GM21528 (cell line): ENCODE results near the gene HCN1.

Experiments used
- ATAC-seq: cut with Tn5 transposase; IDR thresholded peaks from one replicate; pipeline ENCODE4 v1.9.1; 2021; ENCODE audit warnings: mild to moderate bottlenecking, moderate library complexity; ENCODE audit not compliant: unreplicated experiment, low FRiP score

Gene HCN1

DNA sequence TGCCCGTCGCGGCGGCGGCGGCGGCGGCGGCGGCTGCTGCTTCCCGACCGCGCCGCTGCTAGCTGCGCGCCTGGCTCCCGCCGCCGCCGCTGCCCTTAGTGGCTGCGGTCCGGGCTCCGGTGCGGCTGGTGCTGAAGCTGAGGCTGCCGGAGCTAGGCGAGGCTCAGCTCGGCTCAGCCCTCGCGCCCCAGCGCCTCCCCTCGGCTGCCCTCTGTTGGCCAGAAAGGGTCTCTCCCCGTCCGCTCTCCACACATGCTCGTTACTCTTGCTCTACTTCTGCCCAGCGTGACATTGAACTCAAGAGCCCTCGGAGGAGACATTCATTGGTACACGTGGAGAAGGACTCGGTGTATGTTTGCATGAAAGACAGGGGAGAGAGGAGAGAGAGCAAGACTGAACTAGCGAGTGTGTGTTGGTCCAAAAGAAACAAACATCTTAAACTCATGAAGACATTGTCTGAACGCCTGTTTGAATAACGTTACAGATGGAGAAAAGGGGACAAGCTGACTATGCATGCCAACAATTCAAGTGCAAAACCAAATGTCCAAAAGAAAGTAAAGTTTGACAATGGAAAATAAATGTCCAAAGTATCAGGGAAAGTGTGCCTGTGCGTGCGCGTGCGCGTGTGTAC, at the start of gene HCN1:
Gene HCN1 (minus strand): TSS at position 175 of the 631 bp plus-strand sequence.
- ATAC-seq: peak; percentile 92

DNA sequence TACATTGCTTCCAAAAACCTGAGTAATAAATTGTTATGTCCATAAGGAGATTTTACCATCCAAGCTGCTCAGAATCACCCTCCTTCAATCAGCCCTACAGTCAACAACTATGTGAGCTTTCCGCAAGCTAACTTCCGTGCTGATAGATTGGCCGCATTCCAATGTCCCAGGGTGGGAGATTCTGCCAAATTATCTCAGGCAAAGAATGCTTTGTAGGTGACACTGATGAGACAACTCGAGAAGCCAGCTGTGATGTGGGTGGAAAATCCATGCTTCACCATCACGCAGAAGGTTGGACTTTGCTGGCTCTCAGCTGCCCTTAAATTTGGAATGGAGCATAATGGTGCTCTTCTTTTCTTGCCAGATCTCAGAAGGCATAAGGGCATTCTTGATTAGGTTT, 44.9 kb upstream of the HCN1 start:
- ATAC-seq: no peak

DNA sequence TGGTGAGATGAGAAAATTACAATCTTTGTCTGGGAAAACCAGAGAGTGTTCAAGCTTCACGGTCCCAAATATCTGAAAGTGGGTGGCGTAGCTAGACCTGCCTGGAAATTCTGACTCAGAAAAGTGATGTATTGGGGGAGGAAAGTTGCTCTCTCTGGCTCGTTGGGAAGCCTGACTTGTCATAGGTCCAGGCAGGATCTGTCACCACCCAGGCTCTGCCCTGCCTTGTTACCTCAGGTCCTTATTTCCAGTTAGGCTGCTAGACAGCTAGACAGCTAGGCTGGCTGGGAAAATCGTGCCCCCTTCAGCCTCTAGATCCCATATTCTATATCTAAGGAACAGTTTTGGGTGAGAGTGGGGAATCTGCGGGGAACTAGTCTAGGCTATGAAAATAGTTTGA, 41.0 kb upstream of the HCN1 start:
- ATAC-seq: no peak

DNA sequence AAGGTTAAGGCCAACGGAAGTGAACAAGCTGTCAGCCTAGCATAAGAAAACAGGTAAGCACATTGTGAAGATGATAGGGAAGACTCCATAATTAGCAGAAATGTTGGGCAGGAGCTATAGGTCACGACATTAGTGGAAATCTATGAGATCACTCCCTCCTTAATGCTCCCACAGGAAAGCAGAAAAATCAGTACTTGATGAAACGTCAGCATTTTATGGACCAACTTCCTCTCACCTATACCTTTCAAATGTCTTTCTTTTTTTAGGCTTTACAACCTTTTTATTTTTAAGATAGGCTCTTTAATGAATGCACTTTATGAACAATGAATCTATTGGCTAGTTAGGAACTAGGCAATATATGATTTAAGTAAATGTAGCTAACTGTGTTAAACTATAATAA, 29.4 kb upstream of the HCN1 start:
- ATAC-seq: no peak

DNA sequence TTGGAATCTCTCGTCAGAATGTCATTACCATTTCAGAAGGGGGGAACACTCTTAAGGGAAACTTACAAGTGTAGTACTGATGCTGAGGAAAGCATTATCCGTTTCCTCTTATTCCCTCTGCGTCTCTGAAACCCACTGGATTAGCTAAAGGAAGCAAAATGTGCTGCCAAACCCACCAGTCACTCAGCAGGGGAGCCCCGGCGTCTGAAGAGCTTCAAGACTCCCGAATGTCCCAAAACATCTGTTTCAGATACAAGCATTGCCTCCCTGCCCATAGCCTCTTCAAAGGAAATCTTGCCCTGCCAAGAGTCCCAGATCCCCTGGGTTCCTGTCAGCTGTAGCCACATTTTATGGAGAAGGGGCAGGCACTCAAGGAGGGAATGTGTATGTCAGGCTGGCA, 1.0 kb upstream of the HCN1 start:
- no peak for ATAC-seq

DNA sequence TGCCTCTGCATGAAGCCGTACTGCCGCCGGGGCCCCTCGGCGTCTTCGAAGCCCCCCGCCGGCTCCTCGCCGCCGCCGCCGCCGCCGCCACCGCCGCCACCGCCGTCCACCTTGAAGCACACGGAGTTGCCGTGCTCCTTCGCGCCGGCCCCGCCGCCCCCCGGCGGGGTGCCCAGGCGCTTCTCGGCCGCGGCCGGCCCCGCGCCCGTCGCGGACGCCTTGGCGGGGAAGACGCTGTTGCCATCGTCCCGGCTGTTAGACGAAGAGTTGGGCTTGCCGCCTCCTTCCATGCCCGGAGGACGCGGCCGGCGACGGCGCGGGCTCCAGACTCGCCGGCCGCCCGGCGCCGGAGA, 400 bp downstream of the HCN1 start:
- peak; percentile 29 for ATAC-seq

DNA sequence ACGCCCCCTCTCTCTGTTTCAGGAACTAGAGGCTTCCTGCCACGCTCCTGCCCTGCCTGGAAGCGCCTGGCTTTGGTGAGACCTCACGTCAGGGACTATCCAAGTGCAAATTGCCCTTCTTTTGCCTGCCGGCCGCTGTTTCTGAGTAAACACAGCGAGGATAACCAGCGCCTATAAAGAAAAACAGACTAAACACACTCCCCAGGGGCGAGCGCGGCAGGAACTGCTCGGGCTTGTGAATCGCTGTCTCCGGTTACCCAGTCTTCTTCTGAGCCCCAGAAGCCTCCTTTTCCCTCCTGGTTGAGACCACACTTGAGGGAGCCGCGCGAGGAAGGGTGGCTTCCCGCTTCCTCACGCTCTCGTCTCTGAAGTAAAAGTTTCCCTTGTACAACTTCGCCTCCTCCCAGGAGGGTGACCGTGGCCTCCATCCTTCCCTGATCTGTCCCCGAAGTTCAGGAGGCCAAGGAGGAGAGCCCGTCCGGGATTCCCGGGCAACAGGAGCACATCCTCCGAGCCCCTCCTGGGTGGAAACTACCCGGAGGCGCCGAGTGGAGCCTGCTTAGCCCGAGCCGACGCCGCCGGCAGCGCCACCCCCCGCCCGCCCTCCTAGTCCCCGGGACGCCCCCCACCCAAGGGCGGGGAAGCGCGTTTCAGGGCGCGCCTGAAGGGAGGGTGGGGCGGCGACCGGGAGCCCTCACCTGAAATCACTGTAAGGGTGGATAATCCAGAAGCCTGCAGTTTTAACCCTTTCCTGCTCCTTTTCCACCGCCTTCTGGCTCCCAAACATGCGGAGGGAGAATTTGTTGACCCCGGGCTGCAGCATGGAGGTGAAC, 993 bp downstream of the HCN1 start:
- ATAC-seq: no peak

DNA sequence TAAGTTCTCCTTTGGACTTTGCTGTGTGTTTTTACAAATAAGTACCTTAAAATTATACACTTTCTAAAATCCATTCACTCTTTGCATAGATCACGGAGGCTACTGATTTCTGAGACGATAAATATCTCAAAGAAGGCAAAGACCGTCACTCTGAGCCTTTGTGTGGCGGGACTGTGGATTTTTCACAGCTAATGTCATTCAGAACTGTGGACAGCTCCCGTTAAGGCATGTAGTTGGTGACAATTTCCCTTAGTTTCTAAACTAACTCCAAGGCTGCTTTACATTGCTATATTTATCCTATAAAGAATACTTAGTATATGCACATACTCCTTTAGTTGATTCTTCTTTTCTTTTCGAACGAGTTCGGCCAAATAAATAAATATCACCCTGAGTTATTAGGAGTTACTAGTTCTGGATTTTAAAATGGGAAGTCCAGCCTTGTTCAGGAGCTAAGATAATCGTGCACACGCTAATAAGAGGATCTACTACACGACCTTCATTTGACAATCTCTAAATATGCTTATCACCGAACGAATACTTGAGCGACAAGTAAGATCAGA, 1.8 kb downstream of the HCN1 start:
- no peak for ATAC-seq

DNA sequence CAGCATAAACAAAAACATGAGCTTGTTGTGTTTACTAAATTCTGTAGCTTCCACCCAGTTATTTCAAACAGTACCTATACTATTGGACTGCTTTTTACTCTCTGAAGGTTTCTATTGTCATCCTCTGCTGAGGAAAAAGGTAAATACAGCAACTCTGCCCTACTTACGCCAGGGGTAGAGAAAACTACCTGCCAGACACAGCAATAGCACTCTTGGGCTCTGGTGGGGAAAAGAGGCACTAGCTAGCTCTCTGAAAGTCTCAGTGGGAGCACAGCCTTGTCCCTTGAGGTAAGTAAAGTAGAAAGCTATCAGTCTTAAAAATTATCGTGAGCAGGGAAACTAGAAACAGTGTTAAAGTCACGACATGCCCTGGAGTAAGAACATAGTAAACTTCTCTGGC, 3.7 kb downstream of the HCN1 start:
- ATAC-seq: no peak

DNA sequence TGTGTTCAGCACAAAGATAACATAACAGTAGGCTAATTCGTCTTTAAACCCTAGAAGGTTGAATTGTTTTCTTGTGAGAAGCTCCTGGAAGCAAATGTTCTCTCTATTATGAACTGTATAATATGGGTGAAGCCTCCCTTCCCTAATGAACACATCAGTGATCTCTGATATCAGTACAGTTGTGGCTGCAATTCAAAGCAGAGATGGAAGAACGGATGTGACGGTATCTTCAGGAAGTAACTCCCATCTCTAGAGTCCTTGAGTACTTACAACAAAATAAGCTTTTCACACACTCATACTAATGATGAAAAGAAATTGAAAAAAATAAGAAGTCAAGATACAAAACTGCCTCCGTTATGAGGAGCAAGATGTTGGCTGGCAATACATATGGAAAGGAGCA, 4.5 kb downstream of the HCN1 start:
- ATAC-seq: no peak

DNA sequence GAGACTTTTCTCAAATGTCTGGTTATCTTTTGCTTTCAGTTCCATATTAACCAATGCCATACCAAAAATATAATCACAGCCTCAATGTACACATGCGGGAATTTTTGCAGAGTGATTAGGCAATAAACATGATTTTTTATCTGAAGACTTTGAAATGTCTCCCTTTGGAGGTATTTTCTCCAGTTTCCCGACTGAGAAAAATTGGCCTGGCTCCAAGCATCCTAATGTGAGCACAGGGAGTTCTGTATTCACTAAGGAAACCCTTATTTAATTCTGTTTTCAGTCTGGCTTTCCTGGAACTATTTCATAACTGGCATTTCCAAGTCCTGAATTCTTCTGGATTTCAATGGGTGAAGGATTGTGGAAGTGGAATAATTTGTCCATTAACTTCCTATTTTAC, 8.5 kb downstream of the HCN1 start:
- no peak for ATAC-seq

DNA sequence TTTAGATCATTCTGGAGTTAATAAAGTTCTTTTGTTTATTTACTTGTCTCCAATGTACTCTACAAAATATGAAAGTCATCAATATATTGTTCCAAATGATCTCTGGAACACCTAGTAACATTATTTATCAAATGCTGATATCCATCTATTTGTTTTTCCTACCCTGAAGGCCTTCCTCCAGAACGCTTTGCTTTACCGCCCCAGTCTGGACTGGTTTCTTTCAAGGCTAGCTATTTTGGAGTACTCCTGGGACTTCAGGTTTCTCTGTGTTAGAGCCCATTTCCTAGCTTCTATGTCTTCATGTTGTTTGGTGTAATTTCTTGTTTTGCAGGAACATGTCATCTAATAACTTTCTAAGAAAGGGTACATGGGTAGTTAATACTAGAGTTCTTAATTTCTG, 9.6 kb downstream of the HCN1 start:
- no peak for ATAC-seq

DNA sequence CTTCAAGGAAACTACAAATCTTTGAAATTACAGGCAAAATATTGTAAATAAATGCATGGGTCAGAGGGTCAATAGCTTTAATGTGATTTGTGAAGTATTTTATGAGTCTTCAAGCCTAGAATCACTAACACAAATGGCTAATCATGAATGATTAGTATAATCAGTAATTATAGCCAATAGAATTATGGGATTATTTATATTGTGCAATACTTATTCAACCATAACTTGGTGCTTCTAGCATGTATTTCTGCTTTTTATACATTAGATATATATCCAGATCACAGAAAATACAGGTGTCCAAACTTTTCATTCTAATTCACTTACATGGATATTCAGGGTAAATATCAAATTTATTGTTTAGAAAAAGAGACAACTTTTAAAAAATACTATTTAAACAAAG, 12.1 kb downstream of the HCN1 start:
- ATAC-seq: no peak

DNA sequence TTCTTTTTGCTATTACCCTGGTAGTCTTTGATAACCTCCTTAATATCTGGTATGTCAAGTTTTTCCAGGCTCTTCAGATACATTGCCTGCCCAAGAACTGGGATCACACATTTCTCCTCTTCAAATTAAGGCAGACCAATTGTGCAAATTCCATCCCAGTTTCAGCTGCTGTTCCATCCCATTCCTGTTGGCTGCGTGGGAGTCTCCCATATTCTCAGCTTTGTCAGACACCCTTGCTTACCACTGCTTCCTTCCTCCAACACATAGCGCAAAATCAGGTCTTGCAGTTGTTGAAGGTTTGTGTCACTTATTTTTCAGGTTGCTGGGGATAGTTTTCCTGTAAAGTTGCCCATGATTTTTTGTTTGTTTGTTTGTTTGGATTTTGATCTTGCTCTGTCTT, 15.2 kb downstream of the HCN1 start:
- no peak for ATAC-seq

DNA sequence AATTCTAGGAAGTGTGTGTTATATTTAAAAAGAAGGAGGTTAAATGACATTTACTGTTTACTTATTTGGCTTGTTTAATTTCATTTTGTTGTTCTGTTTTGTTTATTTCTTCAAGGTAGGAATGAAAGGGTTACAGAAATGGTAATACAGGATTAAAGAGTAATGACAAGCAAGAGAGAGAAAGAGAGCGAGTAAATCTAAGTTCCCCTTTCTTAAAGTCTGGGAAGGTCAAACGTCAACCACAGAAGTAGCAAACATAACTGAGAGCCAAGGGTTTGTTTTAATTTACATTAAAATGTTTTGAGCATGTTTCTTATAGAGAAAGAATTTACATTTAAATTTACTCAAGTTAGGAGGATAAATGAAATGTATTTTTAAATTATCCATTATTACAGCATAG, 18.7 kb downstream of the HCN1 start:
- no peak for ATAC-seq

DNA sequence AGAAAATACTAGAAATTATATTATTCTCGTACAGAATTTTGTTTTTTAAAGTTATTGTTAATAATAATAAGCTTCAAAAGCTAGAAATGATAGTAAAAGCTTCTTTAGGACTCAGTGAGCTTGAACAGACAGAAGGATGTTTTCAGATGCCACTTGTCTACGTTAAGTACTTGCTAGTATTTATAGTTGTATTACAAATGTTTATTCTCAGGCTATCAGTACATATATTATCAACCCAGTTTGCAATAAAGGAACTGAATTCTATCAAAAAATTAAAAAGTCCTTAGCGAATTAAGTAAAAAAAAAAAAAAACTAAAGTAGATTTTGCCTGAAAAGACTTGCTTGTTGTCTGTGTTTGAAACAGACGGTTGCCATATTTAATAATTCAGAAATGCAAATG, 23.9 kb downstream of the HCN1 start:
- ATAC-seq: no peak

DNA sequence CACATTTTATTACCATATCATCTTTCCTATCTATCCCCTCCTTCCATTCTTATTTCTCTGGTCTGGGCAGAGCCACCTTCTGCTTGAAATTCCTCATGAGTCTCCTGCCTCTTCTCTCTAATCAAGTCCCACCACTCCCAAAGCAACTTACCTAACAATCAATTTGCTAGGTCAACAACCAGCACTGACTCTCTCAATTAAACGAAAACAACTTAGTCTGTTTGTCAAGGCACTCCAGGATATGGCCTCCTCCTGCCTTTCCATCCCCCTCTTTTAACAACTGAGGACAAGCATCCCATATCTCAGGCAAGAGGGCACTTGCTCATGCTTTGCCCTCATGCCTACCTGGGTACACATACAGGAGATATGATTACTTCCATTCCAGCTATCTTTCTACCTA, 47.4 kb downstream of the HCN1 start:
- no peak for ATAC-seq

DNA sequence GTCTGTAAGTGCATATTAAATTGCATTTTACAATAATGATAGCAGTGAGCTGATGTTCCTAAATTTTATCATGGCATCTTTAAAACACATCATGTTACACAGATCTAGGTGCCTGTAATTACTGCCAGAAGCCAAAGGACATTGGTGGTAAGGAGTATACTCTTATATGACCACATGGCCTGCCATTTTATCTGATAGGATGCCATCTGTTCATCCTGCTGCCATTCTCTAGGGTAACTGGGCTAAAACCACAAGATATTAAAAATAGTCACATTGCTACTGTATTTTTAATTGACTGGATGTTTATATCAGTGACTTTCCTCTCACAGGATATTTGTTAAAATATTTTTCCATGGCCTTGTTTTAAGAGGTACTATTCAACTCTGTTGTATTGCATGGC, 53.1 kb downstream of the HCN1 start:
- ATAC-seq: no peak

DNA sequence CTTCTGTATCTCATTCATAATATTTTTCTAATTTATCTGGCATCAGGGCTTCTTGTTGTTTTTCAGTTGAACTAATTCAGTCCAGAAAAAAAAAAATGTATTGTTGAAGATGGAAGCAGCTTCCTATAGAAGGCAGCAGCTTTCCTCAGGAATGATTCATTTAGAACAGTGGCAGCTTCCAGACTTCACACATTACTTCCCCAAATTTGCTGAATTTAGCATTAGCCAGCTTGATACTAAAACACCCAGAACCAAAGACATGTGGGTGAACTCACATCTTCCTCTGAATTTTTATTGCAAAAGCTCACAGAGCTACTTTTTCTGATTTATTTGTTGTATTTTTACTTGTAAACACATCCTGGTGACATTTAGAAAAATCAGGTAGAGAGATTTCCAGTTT, 53.8 kb downstream of the HCN1 start:
- ATAC-seq: no peak

DNA sequence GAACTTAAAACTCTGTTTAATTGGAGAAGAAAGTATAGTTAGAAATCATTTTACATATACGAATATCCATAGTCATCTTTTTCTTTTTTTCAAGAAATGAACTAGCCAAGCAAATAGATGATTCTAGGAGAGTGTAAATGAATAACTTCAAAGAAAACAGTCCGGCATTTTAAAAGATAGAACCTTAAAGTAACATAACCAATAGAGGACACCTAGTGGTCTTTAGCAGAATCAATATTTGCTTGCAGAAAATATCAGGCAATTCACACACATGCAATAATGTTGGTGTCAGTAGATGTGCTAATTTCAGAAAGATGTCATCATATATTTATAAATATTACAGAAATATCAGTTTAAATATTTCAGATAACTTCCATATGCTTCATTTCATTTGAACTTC, 57.1 kb downstream of the HCN1 start:
- ATAC-seq: no peak

DNA sequence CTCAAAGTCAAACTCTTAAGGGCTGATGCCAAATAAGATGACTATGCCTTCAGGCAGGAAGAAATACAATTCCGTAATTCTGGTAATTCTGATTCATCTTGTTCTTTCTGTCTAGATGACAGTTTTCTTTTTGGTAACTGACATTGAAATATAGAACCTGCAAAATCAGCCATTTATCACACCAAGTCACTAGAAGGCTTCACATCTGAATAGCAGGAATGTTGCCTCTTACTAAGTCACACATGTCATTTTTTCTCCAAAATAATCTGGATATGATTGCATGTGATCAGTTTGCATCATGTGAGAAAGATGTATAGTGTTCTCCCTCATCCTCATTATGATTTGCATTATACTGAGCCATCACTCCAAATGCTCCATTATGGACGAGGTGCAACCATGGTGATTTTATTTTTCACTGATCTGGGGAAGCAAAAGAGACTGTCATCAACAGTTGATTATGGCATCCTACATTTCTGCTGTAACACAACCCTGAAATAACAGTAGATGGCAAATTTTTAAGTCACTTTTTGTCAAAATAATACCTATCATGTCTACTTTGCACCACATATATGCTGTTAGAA, 69.0 kb downstream of the HCN1 start:
- no peak for ATAC-seq

DNA sequence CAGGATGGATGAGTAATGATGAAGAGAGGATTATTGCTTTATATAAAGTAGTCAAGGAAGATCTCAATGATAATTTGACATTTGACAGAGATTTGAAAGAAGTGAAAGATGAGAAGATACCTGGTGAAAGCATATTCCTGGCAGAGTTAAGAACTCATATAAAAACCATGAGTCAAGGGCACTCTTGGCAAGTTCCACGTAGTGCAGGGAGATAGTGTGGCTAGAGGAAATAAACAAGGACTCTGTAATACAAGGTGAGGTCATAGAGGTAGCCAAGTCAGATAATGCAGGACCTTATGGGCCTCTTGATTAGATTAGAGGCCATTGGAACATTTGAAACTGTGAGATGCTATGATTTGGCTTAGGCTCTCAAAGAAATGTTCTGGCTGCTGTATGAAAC, 72.3 kb downstream of the HCN1 start:
- ATAC-seq: no peak
